HG02588 (cell line): ENCODE results near the gene CRIP3.
A peak's percentile ranks its signal among the peaks of the same experiment; 100 is the strongest.
"Not testable (repeated sequence)": the region's sequence is repeated elsewhere in the genome, so short reads cannot be mapped to it uniquely, and the experiment has no call there.

Source experiments
- ATAC-seq: cut with Tn5 transposase; IDR thresholded peaks from one replicate; pipeline ENCODE4 v1.9.1; 2021; ENCODE audit warnings: mild to moderate bottlenecking, moderate library complexity; ENCODE audit not compliant: unreplicated experiment

The CRIP3 gene

GRCh38 chr6:43308101-43308989, at the start of gene CRIP3:
Gene CRIP3, minus strand, starts transcription at chr6:43308826. Its CDS starts 34 bp downstream, at chr6:43308792.
- no peak for ATAC-seq

DNA sequence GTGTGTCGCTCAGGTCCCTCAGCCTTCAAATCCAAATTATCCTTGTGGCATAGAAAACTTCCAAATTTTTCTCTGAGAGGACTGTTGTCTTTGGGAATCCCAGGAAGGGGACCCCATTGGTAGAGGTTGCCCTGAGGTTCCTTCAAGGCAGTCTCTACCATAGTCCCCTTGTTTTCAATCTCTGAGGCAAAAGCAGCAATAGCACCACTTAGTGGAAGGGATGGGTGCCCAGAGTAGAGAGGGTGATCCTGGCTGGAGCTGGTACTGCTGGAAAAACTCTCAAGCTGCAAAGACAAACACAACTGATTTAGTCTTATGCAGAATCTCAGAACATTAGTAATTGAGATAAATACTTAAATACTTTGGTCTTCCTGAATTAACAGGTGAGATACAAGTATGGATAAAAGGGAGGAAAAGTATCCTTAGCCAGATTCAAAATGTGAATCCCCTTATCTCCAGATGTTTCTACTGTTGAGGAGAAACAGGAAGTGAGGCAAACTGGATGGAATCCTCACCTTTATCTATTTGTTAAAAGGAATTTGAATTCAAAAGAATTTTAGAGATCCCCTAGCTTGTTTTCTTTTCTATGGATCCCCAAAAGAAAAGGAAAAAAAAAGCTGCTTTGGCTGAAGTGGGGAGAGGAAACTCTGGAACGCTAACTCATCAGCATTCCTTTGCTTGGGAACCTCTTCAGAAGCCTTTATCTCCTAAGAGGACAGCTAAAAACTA, 47.4 kb upstream of the CRIP3 start:
- no peak for ATAC-seq

- ATAC-seq: not testable (repeated sequence)
These were observed 43.3 kb upstream of the CRIP3 start for GRCh38 chr6:43351951-43352350.

DNA sequence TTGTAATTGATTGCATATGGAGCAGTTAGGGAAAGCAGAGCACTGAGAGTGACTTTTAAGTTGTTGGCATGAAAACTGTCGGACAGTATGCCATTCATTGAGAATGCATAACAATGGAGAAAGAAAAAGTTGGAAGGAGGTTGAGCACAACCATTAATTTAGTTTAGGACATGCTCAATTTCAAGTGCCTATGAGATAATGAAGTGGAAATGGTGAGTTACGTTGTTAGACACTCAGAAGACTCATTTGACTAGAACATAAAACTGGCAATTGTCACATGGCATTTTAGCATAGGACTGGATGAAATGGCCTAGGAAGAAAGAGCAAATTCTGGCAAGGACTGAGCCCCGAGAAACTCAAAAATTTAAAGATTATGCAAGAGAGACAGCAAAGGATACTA, 38.8 kb upstream of the CRIP3 start:
- ATAC-seq: no peak

DNA sequence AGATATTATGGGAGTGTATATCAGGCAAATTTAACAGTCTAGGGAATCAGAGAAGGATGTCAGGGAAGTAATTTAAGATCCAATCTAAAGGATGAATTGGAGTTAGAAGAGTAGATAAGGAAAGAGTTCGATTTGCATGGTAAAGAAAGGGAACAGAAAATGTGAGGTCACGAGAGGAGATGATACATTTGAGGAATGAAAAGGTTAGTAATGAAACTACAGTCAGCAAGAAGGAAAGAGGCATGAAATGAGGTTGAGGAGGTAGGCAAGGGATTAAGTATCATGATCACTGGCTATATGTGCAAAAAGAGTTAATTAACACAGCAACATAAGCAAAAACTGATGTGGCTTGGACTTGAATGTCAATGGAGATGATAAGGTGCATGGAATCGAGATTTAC, 38.4 kb upstream of the CRIP3 start:
- no peak for ATAC-seq

DNA sequence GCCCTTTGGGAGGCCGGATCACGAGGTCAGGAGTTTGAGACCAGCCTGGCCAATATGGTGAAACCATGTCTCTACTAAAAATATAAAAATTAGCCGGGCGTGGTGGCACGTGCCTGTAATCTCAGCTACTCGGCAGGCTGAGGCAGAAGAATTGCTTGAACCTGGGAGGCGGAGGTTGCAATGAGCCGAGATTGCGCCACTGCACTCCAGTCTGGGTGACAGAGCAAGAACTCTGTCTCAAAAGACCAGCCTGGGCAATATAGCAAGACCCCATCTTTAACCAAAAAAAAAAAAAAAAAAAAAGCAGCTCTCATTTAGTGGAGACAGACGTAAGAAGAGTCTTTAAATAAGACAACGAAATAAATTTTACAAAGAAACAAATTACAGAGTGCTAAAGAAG, 37.6 kb upstream of the CRIP3 start:
- not testable (repeated sequence) for ATAC-seq

DNA sequence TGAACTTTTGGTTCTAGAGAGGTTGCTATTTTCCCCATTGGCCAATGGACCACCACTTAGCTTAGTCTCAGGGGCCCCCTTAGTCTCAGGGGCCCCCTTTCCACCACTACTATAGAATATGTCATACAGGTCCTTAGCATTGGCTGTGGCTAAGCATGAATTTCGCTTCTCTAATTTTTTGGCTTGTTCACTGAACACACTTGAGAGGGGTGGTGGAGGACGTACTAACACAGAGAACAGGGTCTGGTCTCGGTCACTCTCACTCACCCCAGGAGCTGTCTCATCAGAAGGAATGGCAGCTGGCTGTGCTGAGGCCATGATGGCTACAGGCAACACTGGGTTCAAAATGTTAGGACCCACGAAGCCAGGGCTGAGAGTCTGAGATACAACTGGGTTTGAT, 30.5 kb upstream of the CRIP3 start:
- peak; percentile 77 for ATAC-seq

GRCh38 chr6:43338243-43338642, 29.6 kb upstream of the CRIP3 start:
- ATAC-seq: no peak

GRCh38 chr6:43336382-43336781, 27.8 kb upstream of the CRIP3 start:
- no peak for ATAC-seq

- no peak for ATAC-seq
These were observed 26.8 kb upstream of the CRIP3 start for GRCh38 chr6:43335469-43335868.

DNA sequence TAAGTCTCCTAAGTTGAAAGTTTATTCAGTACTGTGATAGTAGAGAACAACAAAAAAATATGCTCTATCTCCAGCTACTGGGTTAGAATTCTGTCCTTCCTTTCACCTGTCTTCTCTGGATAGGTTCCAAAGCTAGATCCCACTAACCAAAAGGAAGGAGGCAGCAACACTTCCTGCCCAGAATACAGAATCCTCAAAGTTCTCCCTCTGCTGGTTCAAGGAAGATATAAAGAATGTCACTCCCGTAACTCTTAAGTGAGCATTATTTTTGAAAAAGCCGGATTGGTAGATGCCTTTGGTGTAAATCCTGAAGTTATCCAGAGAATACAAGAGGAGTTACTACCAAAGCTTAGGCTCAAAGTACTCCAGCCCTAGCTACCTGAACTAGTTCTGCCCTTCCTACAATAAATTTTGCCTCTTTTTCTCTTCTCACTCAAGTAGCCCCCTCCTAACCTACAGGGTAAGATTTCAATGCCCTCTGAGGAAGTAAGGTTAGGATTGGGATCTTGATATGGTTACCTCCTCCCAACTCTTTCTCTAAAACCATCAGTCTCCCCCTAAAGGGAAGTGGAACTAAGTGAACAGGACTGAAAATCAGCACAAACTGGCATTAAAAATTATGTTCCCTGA, 26.0 kb upstream of the CRIP3 start:
- ATAC-seq: no peak

DNA sequence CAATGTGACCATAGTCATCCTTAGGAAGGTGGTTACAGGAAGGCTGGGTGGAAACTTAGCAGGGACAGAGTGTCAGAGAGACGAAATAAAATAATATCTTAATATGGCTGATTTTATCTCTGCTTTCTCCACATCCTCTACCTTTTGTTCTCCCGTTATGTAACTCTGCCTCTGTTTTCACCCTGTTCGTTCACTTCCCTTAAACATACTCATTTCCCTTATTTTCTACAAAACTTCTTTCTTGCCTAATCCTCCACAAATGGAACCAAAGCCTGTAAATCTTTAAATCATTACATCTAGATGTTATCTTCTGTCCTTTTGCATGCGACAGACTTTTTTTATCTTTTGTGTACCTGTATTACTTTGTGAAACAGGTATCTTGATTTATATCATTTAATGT, 23.3 kb upstream of the CRIP3 start:
- no peak for ATAC-seq

DNA sequence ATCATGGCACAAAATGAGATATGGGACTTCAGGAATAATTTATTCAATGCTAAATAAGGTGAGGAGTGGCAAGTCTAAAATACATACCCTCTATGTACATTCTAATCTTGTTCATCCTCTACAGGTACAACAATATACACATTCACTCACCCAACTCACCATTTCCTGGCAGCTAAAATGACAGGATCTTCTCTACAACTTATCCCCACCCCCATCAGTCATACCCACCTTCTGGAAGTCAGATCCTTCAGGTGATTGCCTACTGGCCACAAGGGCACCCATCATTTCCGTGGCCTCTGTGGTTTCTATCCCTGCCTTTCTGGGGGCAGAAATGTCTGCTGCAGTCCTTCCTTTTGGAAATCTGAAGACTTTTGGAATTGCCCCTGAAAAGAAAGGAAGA, 22.8 kb upstream of the CRIP3 start:
- no peak for ATAC-seq

DNA sequence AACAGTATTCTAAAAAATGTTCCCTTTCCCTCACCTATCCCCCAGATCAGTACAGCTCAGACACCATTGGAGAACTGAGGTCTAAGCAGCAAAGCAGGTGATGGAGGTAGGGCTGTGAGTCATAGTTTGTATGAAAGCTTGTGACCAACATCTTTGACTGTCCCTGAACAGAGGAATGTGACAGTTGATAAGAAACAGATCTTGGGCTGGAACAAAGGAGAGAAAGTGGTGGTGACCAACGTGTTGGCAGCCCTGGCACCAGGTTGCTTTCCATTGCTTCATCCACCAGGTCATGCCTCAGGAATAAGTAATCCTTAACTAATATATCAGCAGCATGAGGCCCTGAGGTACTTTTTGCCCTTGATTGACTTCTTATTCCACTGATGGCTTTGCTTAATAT, 19.9 kb upstream of the CRIP3 start:
- ATAC-seq: no peak

DNA sequence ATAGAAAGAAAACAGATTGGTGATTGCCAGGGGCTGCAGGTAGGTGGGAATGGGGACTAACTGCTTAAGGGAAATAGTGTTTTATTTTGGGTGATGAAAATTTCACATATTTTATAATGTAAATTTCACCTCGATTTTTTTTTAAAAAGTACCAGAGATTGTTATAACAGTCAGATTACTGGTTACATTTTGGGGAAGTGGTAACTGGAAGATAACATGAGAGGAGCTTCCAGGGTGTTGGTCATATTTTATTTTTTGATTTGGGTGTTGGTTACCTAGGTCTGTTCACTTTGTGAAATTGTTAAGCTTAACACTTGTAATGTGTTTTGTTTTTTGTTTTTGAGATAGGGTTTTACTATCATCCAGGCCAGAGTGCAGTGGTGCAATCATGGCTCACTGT, 17.2 kb upstream of the CRIP3 start:
- no peak for ATAC-seq

- no peak for ATAC-seq
These were observed 9.4 kb upstream of the CRIP3 start for GRCh38 chr6:43318011-43318410.

DNA sequence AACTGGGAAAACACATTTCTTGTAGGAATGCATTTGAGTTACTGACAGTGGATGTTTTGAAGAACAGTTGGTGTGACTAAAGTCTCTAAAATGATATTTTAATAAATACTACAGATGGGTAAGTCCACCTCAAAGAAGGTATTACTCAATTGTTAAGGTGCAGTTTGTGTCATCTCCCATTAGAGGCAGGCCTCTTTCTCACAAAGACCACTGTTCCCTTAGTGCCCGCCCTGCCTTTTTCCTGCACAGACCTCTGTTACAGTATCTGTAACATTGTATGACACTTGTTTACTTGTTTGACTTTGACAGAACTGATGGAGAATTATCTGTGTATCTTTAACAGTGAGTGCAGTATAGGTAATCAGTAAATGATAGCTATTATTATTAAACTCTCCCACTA, 5.2 kb upstream of the CRIP3 start:
- no peak for ATAC-seq

GRCh38 chr6:43311666-43312065, 3.0 kb upstream of the CRIP3 start:
- ATAC-seq: no peak

DNA sequence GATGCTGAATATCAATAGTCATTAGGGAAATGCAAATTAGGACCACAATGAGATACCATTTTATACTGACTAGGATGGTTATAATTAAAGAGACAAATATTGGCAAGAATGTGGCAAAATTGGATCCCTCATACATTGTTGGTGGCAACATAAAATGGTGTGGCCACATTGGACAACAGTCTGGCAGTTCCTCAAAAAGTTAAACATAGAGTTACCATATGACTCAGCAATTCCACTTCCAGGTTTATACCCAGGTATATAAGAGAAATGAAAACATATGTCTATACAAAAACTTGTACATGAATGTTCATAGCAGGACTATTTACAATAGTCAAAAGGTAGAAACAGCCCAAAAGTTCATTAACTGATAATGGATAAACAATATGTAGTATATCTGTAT, 2.0 kb upstream of the CRIP3 start:
- ATAC-seq: no peak

GRCh38 chr6:43310134-43310533, 1.5 kb upstream of the CRIP3 start:
- ATAC-seq: no peak

- no peak for ATAC-seq
These were observed 408 bp upstream of the CRIP3 start for GRCh38 chr6:43308990-43309477.
